ENCODE results near the gene LIN7A.

Gene LIN7A

GRCh38 chr12:80763874-80764273 lies 173.9 kb downstream of the LIN7A start:
- no peaks in the 10 kb centered on the region for H3F3A ChIP-seq (ENCODE audit: insufficient read depth, low read length)
- no peak overlapping the region for H3K4me2 ChIP-seq (ENCODE audit: low read length)
- no peaks in the 10 kb centered on the region for H3K79me2 ChIP-seq (ENCODE audit: insufficient read depth, low read length)
- H3K9me3 ChIP-seq (ENCODE audit: low read length), result no peaks in the 10 kb centered on the region
- no peak overlapping the region for H3K4me3 ChIP-seq (ENCODE audit: low read depth, low read length, poor library complexity, severe bottlenecking)
- no peaks in the 10 kb centered on the region for H3K4me1 ChIP-seq (ENCODE audit: insufficient read depth, low read length, severe bottlenecking)
- TF ChIP-seq CTCF (IDR thresholded peaks at IDR 0.05; ENCODE audit: low read length), result peak; percentile 60
- no peak for TF ChIP-seq EZH2 (IDR thresholded peaks at IDR 0.05; ENCODE audit: borderline replicate concordance, low read length)
- no peak overlapping the region for H3K27ac ChIP-seq (ENCODE audit: low read depth, low read length, poor library complexity, severe bottlenecking)
- H3K36me3 ChIP-seq (ENCODE audit: insufficient read depth, low read length), result no peaks in the 10 kb centered on the region
- no peaks in the 10 kb centered on the region for H3K9me2 ChIP-seq (ENCODE audit: low read depth, low read length)
- H3K9ac ChIP-seq (ENCODE audit: low read length), result no peak overlapping the region
- no peaks in the 10 kb centered on the region for H3K27me3 ChIP-seq (ENCODE audit: insufficient read depth, low read length)
- H4K20me1 ChIP-seq (ENCODE audit: insufficient read depth, low read length), result no peaks in the 10 kb centered on the region; the same call in 1 of the 2 replicates
- H2AFZ ChIP-seq (ENCODE audit: low read length), result no peak overlapping the region

GRCh38 chr12:80761838-80762237 lies 175.9 kb downstream of the LIN7A start:
- Histone ChIP-seq H3K9ac (ENCODE audit: low read length) (no peak overlapping the region), H2AFZ (ENCODE audit: low read length) (no peak overlapping the region), H3K9me2 (ENCODE audit: low read depth, low read length) (no peaks in the 10 kb centered on the region), H3K79me2 (ENCODE audit: insufficient read depth, low read length) (no peaks in the 10 kb centered on the region), H4K20me1 (ENCODE audit: insufficient read depth, low read length) (no peaks in the 10 kb centered on the region), H3K4me3 (ENCODE audit: low read depth, low read length, poor library complexity, severe bottlenecking) (no peak overlapping the region), H3K27ac (ENCODE audit: low read depth, low read length, poor library complexity, severe bottlenecking) (no peak overlapping the region), H3F3A (ENCODE audit: insufficient read depth, low read length) (no peaks in the 10 kb centered on the region), H3K36me3 (ENCODE audit: insufficient read depth, low read length) (no peaks in the 10 kb centered on the region), H3K4me1 (ENCODE audit: insufficient read depth, low read length, severe bottlenecking) (no peaks in the 10 kb centered on the region), H3K9me3 (ENCODE audit: low read length) (no peaks in the 10 kb centered on the region), H3K4me2 (ENCODE audit: low read length) (no peak overlapping the region), H3K27me3 (ENCODE audit: insufficient read depth, low read length) (no peaks in the 10 kb centered on the region)
- TF ChIP-seq EZH2 (IDR thresholded peaks at IDR 0.05; ENCODE audit: borderline replicate concordance, low read length) (no peak), CTCF (IDR thresholded peaks at IDR 0.05; ENCODE audit: low read length) (no peak)

GRCh38 chr12:80756875-80757274 lies 180.9 kb downstream of the LIN7A start:
- H3K36me3 ChIP-seq (ENCODE audit: insufficient read depth, low read length), result no peaks in the 10 kb centered on the region
- H3K4me1 ChIP-seq (ENCODE audit: insufficient read depth, low read length, severe bottlenecking), result no peaks in the 10 kb centered on the region
- H3F3A ChIP-seq (ENCODE audit: insufficient read depth, low read length), result no peaks in the 10 kb centered on the region
- no peak overlapping the region for H3K4me3 ChIP-seq (ENCODE audit: low read depth, low read length, poor library complexity, severe bottlenecking)
- no peaks in the 10 kb centered on the region for H3K9me3 ChIP-seq (ENCODE audit: low read length)
- no peaks in the 10 kb centered on the region for H3K27me3 ChIP-seq (ENCODE audit: insufficient read depth, low read length)
- H4K20me1 ChIP-seq (ENCODE audit: insufficient read depth, low read length), result no peaks in the 10 kb centered on the region
- H3K4me2 ChIP-seq (ENCODE audit: low read length), result no peak overlapping the region
- no peak overlapping the region for H3K9ac ChIP-seq (ENCODE audit: low read length)
- TF ChIP-seq EZH2 (IDR thresholded peaks at IDR 0.05; ENCODE audit: borderline replicate concordance, low read length), result no peak
- no peak for TF ChIP-seq CTCF (IDR thresholded peaks at IDR 0.05; ENCODE audit: low read length)
- H3K79me2 ChIP-seq (ENCODE audit: insufficient read depth, low read length), result no peaks in the 10 kb centered on the region
- no peak overlapping the region for H2AFZ ChIP-seq (ENCODE audit: low read length)
- no peak overlapping the region for H3K27ac ChIP-seq (ENCODE audit: low read depth, low read length, poor library complexity, severe bottlenecking)
- no peaks in the 10 kb centered on the region for H3K9me2 ChIP-seq (ENCODE audit: low read depth, low read length)

Data from OCI-LY1 (cell line).